SK-N-SH (cell line): ENCODE data around the gene PLEKHG5. TPM values are rescaled to one million over a fixed set of nuclear protein-coding genes. Genes with fewer than 3 reads are reported as not detected.

ENCODE experiments used
- CTCF ChIA-PET: fragments of 300-600, 350-600 bp; formaldehyde crosslinking; extraction: SDS; loops from one replicate; lab custom pipeline; 2021; lab: Yijun Ruan, JAX
- POLR2A ChIA-PET: fragments of 350-600 bp; sonication (Branson Sonifier 250); formaldehyde crosslinking; extraction: SDS; loops from one replicate; lab custom pipeline; 2020; ENCODE audit warnings: antibody characterized with exemption, inconsistent platforms; lab: Yijun Ruan, JAX
- DNase-seq: peaks from one replicate; pipeline ENCODE4 v3.0.0; 2012
- H2AFZ ChIP-seq: fragments of 200-600 bp; sonication (generic); 2 replicates; pipeline ENCODE4 v1.8.1; 2016; ENCODE audit warnings: antibody characterized with exemption, mild to moderate bottlenecking, low read depth
- H3F3A ChIP-seq: fragments of 200-600 bp; sonication (generic); replicated peaks from 2 replicates; pipeline ENCODE3; 2016; ENCODE audit warnings: antibody characterized with exemption, mild to moderate bottlenecking; ENCODE audit not compliant: insufficient read depth
- H3K27ac ChIP-seq, 2 experiments: fragments of 200-500 bp in 1 of 2; fragments of 200-600 bp in 1 of 2; sonication (Bioruptor generic) in 1 of 2; sonication (generic), shearing (Covaris generic) in 1 of 2; 2 replicates each; pipeline versions ENCODE4 v1.5.1 to v1.6.1; 2014 to 2016; ENCODE audit warnings: low read depth in 2 of 2, inconsistent platforms in 1 of 2, low read length in 1 of 2, mild to moderate bottlenecking in 1 of 2, mixed read lengths in 1 of 2
- H3K27me3 ChIP-seq: fragments of 200-600 bp; sonication (generic), shearing (Covaris generic); 2 replicates; pipeline ENCODE4 v1.6.1; 2016; ENCODE audit warnings: mixed run types; ENCODE audit not compliant: insufficient read depth
- H3K36me3 ChIP-seq, 2 experiments: fragments of 200-500 bp in 1 of 2; fragments of 200-600 bp in 1 of 2; sonication (Bioruptor generic) in 1 of 2; sonication (generic) in 1 of 2; replicated peaks in 1 of 2; 2 replicates each; pipeline versions ENCODE3 to v1.5.1; 2014 to 2016; ENCODE audit warnings: low read length in 1 of 2, mild to moderate bottlenecking in 1 of 2; ENCODE audit not compliant: insufficient read depth in 2 of 2, control insufficient read depth in 1 of 2
- H3K4me1 ChIP-seq, 2 experiments: fragments of 200-500 bp in 1 of 2; fragments of 200-600 bp in 1 of 2; sonication (Bioruptor generic) in 1 of 2; sonication (generic), shearing (Covaris generic) in 1 of 2; 2 replicates each; pipeline versions ENCODE4 v1.5.1 to v1.6.1; 2014 to 2016; ENCODE audit warnings: low read depth in 1 of 2, low read length in 1 of 2, mixed run types in 1 of 2; ENCODE audit not compliant: insufficient read depth in 2 of 2, control insufficient read depth in 1 of 2
- H3K4me2 ChIP-seq: fragments of 200-600 bp; sonication (generic), shearing (Covaris generic); 2 replicates; pipeline ENCODE4 v1.6.1; 2017; ENCODE audit warnings: mixed run types
- H3K4me3 ChIP-seq, 2 experiments: fragments of 200-500 bp in 1 of 2; fragments of 200-600 bp in 1 of 2; sonication (Bioruptor generic) in 1 of 2; sonication (generic), shearing (Covaris generic) in 1 of 2; 2 replicates each; pipeline versions ENCODE4 v1.5.1 to v1.8.1; 2014 to 2016; ENCODE audit warnings: low read depth in 2 of 2, inconsistent platforms in 1 of 2, low read length in 1 of 2, mild to moderate bottlenecking in 1 of 2, mixed read lengths in 1 of 2, moderate library complexity in 1 of 2
- H3K79me2 ChIP-seq: fragments of 200-600 bp; sonication (generic); 2 replicates; pipeline ENCODE4 v1.8.1; 2017; ENCODE audit warnings: mild to moderate bottlenecking; ENCODE audit not compliant: insufficient read depth
- H3K9ac ChIP-seq: fragments of 200-600 bp; sonication (generic); 2 replicates; pipeline ENCODE4 v1.6.1; 2017; ENCODE audit warnings: mixed run types
- H3K9me2 ChIP-seq: fragments of 200-600 bp; sonication (generic); 2 replicates; pipeline ENCODE4 v1.6.1; 2017; ENCODE audit warnings: mixed run types
- H3K9me3 ChIP-seq: fragments of 200-600 bp; sonication (generic); 2 replicates; pipeline ENCODE4 v1.6.1; 2017; ENCODE audit warnings: mixed run types, mild to moderate bottlenecking, moderate library complexity
- H4K20me1 ChIP-seq: fragments of 200-600 bp; sonication (generic); 2 replicates; pipeline ENCODE4 v1.6.1; 2017; ENCODE audit warnings: mild to moderate bottlenecking, mixed run types; ENCODE audit not compliant: insufficient read depth
- CHD2 ChIP-seq: fragments of 150-350 bp; IDR thresholded peaks from 2 replicates; pipeline ENCODE4 v1.6.1; 2018; ENCODE audit warnings: low read length; ENCODE audit not compliant: partially characterized antibody
- CTCF ChIP-seq: fragments of 200-600 bp; sonication (generic); IDR thresholded peaks from 2 replicates; pipeline ENCODE4 v1.6.1; 2017; ENCODE audit warnings: antibody characterized with exemption, mild to moderate bottlenecking, moderate library complexity
- GABPA ChIP-seq: IDR thresholded peaks from 2 replicates; pipeline ENCODE4 v1.4.0; 2012; ENCODE audit warnings: low read depth, mild to moderate bottlenecking
- IRF3 ChIP-seq: fragments of 150-350 bp; IDR thresholded peaks from 2 replicates; pipeline ENCODE4 v1.6.1; 2016; ENCODE audit warnings: mild to moderate bottlenecking, low read depth, low read length
- JUND ChIP-seq: IDR thresholded peaks from 2 replicates; pipeline ENCODE4 v1.4.0; 2012
- PBX3 ChIP-seq: IDR thresholded peaks from 2 replicates; pipeline ENCODE4; 2012
- POLR2AphosphoS5 ChIP-seq: IDR thresholded peaks from 2 replicates; pipeline ENCODE4 v1.6.1; 2012; ENCODE audit warnings: low read depth, low read length
- SIN3A ChIP-seq: IDR thresholded peaks from 2 replicates; pipeline ENCODE4 v1.6.1; 2012; ENCODE audit warnings: low read depth, mild to moderate bottlenecking, low read length, moderate library complexity, borderline replicate concordance
- SMC3 ChIP-seq: IDR thresholded peaks from 2 replicates; pipeline ENCODE4 v1.6.1; 2012; ENCODE audit warnings: low read depth, low read length, improper control_type of control experiment
- TCF12 ChIP-seq: IDR thresholded peaks from 2 replicates; pipeline ENCODE4 v1.4.0; 2012
- USF1 ChIP-seq: IDR thresholded peaks from 2 replicates; pipeline ENCODE4 v1.4.0; 2012; ENCODE audit warnings: low read depth, borderline replicate concordance
- YY1 ChIP-seq: IDR thresholded peaks from 2 replicates; pipeline ENCODE4 v1.4.0; 2012; ENCODE audit warnings: low read depth, mild to moderate bottlenecking
- WGBS: methylation state at CpG from one replicate; pipeline ENCODE4 v1.1.6; 2017; ENCODE audit warnings: low lambda C conversion rate; 5-methylcytosine and 5-hydroxymethylcytosine counted together
- polyA plus RNA-seq, 3 experiments: library from polyadenylated mRNA; depleted of rRNA; stranded (reverse); fragments of >200 nt; gene quantifications; 2 replicates each; pipeline ENCODE4 v1.2.3, GENCODE V29; 2012
- TF ChIP-seq, protein P1 (sequence below): IDR thresholded peaks from 2 replicates; pipeline ENCODE4 v1.4.0; 2012; ENCODE audit warnings: low read depth, borderline replicate concordance

The PLEKHG5 gene
- polyA plus RNA-seq, 1 of the 3 experiments (the other 2 are of a cell fraction), result 14.9 TPM

- Histone ChIP-seq H3K4me3 (peak within 1 kb of the TSS in 1 of 2 experiments; percentile 11; a peak in 1 of 4 replicates), H3K79me2 (no peaks in the 10 kb centered on the region), H4K20me1 (no peaks in the 10 kb centered on the region), H3F3A (no peaks in the 10 kb centered on the region), H3K9ac (no peak within 1 kb of the TSS), H3K27ac (no peak within 1 kb of the TSS), H3K36me3 (no peaks in the 10 kb centered on the region), H3K4me2 (no peak within 1 kb of the TSS), H2AFZ (no peak within 1 kb of the TSS), H3K27me3 (peaks cover 17% of the 10 kb centered on the region), H3K4me1 (peaks cover 6 to 14% of the 10 kb centered on the region in 2 experiments; a peak in 1 of 4 replicates), H3K9me2 (no peaks in the 10 kb centered on the region), H3K9me3 (no peaks in the 10 kb centered on the region)
- CTCF ChIA-PET, result interaction anchor here (0.6 to 16.1 kb wide), 6 partner anchors 11 to 178 kb away, joined by 3 to 290 read pairs (median 7); no protein-coding TSS in a partner anchor
- 69% methylated on average over 3 of the region's 99 CpGs for WGBS
- DNase-seq, result peak; percentile 83
- POLR2A ChIA-PET, result no interaction called here
- TF ChIP-seq POLR2AphosphoS5 (no peak), YY1 (no peak), SMC3 (no peak)
Measured at GRCh38 chr1:6424619-6425593, 66.6 kb downstream of the PLEKHG5 start, which contains the start of gene ESPN. Gene ESPN (plus strand): TSS chr1:6424776. CDS start chr1:6424956, 180 bp downstream.

DNA sequence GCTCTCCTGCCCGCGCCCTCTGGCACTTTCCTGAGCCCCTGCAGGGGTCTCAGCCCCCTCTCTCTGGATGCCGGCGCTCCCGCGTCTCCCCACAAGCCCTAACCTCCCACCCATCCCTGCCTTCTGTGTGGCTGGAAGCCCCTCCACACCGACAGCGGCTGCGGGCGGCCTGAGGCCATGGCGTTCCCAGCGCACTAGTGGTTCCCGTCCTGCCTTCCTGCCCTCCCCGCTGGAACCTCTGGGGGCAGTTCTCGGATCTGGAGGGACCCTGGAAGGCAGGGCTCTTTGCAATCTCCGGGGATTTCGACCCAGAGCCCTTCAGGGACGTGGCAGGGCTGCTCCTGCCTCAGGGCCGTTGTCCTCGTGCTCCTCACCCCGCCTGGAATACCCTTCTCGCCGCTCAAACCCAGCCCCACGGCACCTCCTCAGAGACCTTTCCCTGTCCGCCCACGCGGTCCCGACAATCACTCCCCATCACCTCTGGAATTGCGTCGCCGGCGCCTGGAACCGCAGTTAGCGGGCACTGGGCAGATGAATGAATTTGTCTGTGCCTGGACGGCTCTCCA, 67.4 kb downstream of the PLEKHG5 start:
- H2AFZ ChIP-seq, result no peak overlapping the region
- POLR2A ChIA-PET, result no interaction called here
- no peaks in the 10 kb centered on the region for H3F3A ChIP-seq
- no peaks in the 10 kb centered on the region for H3K79me2 ChIP-seq
- no peaks in the 10 kb centered on the region for H3K9me2 ChIP-seq
- no peaks in the 10 kb centered on the region for H4K20me1 ChIP-seq
- peaks cover 20% of the 10 kb centered on the region for H3K27me3 ChIP-seq
- CTCF ChIA-PET, result interaction anchor here (0.6 to 16.1 kb wide), 28 partner anchors 10 to 373 kb away, joined by 3 to 290 read pairs (median 5); no protein-coding TSS in a partner anchor
- no peak overlapping the region for H3K4me2 ChIP-seq
- no peak overlapping the region for H3K4me3 ChIP-seq
- TF ChIP-seq POLR2AphosphoS5, result no peak
- no peak for TF ChIP-seq JUND
- TF ChIP-seq SMC3, result no peak
- no peak for TF ChIP-seq PBX3
- TF ChIP-seq USF1, result no peak
- TF ChIP-seq IRF3, result no peak
- TF ChIP-seq SIN3A, result no peak
- no peak for TF ChIP-seq TCF12
- no peak for TF ChIP-seq CTCF
- TF ChIP-seq, protein P1, sequence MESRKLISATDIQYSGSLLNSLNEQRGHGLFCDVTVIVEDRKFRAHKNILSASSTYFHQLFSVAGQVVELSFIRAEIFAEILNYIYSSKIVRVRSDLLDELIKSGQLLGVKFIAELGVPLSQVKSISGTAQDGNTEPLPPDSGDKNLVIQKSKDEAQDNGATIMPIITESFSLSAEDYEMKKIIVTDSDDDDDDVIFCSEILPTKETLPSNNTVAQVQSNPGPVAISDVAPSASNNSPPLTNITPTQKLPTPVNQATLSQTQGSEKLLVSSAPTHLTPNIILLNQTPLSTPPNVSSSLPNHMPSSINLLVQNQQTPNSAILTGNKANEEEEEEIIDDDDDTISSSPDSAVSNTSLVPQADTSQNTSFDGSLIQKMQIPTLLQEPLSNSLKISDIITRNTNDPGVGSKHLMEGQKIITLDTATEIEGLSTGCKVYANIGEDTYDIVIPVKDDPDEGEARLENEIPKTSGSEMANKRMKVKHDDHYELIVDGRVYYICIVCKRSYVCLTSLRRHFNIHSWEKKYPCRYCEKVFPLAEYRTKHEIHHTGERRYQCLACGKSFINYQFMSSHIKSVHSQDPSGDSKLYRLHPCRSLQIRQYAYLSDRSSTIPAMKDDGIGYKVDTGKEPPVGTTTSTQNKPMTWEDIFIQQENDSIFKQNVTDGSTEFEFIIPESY, result no peak
- TF ChIP-seq GABPA, result no peak
- no peak for TF ChIP-seq CHD2
- TF ChIP-seq, all 33 proteins: peak for 0
- DNase-seq, result peak; percentile 73
- 35% methylated on average over 18 of the region's 35 CpGs for WGBS
- H3K27ac ChIP-seq, result no peak overlapping the region
- H3K36me3 ChIP-seq, result no peaks in the 10 kb centered on the region
- H3K9ac ChIP-seq, result no peak overlapping the region
- peaks cover 6 to 16% of the 10 kb centered on the region in 2 experiments; a peak in 1 of 4 replicates for H3K4me1 ChIP-seq
- H3K9me3 ChIP-seq, result no peaks in the 10 kb centered on the region
